Uterus (tissue), 2 donors: Measurements from ENCODE around the gene METTL6.

Experiments used
- POLR2A ChIP-seq, 2 donors: fragments of 450-650 bp; IDR thresholded peaks; one replicate each; pipeline ENCODE4 v1.6.1; 2016; ENCODE audit warnings: antibody characterized with exemption in 2 of 2, mild to moderate bottlenecking in 1 of 2, moderate library complexity in 1 of 2
- TF ChIP-seq, protein P1 (sequence below), 4 experiments: fragments of 200-600 bp in 2 of 4; fragments of 450-650 bp in 2 of 4; sonication (generic) in 2 of 4; IDR thresholded peaks; one replicate each; pipeline ENCODE4 v1.5.1; 2016 to 2019; ENCODE audit warnings: antibody characterized with exemption in 4 of 4, mild to moderate bottlenecking in 2 of 4, moderate library complexity in 1 of 4

DNA sequence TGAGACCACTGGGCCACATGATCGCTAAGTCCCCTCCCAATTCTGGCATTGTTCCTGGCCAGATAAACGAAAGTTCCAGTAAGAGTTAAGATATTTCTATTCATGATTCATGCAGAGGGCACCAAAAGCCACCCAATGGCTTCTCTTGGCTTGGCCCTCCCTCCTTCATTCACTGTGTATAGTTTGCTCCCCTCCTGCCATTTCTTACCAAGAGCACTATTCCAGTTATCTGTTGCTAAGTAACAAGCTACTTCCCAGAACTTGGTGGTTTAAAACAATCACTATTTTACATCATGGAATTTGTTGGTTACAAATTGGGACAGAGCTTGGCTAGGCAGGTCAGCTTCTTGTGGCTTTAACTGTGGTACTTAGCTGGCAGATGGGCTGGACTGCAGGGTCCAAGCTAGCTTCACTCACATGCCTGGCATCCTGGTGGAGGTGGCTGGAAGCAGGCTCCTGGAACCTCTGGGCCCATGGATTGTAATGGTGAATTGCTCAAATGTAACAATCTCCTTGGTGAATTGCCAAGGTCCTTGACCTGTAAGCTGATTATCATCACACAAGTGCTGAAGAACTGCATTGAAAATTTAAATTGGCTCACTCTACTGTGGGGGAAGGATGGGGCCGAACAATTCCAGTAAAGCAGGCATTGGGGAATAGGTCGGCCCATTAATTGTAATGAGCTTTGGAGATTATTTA lies 16.6 kb upstream of the METTL6 start:
- TF ChIP-seq, protein P1, sequence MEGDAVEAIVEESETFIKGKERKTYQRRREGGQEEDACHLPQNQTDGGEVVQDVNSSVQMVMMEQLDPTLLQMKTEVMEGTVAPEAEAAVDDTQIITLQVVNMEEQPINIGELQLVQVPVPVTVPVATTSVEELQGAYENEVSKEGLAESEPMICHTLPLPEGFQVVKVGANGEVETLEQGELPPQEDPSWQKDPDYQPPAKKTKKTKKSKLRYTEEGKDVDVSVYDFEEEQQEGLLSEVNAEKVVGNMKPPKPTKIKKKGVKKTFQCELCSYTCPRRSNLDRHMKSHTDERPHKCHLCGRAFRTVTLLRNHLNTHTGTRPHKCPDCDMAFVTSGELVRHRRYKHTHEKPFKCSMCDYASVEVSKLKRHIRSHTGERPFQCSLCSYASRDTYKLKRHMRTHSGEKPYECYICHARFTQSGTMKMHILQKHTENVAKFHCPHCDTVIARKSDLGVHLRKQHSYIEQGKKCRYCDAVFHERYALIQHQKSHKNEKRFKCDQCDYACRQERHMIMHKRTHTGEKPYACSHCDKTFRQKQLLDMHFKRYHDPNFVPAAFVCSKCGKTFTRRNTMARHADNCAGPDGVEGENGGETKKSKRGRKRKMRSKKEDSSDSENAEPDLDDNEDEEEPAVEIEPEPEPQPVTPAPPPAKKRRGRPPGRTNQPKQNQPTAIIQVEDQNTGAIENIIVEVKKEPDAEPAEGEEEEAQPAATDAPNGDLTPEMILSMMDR (IDR thresholded peaks at IDR 0.05) = no peak
- no peak for TF ChIP-seq POLR2A (IDR thresholded peaks at IDR 0.05)
